K562 (cell line): Measurements from ENCODE around the gene CAV1. TPM values are rescaled to one million over a fixed set of nuclear protein-coding genes. Genes with fewer than 3 reads are reported as not detected.

Source experiments
- BCL6 ChIP-seq: fragments of 250-450 bp; sonication (Bioruptor Pico); IDR thresholded peaks from 2 replicates; pipeline ENCODE4 v1.4.0; 2020
- BRF2 ChIP-seq: IDR thresholded peaks from 3 replicates; pipeline ENCODE4 v1.6.1; 2011; ENCODE audit warnings: borderline replicate concordance, mild to moderate bottlenecking; ENCODE audit not compliant: insufficient read length, insufficient read depth
- CEBPG ChIP-seq, 3 experiments: fragments of 200-800 bp in 1 of 3; sonication (Bioruptor generic) in 1 of 3; sonication (generic) in 1 of 3; formaldehyde crosslinking in 1 of 3; IDR thresholded peaks in 2 of 3; conservative IDR thresholded peaks in 1 of 3; 2 replicates each; pipeline versions ENCODE4 v1.6.1 to v1.8.0; 2016 to 2022; ENCODE audit warnings: missing compliant biosample characterization in 2 of 3, missing genetic modification characterization in 2 of 3, mild to moderate bottlenecking in 1 of 3, missing genetic modification reagents in 1 of 3
- COPS2 ChIP-seq: fragments of 450-650 bp; conservative IDR thresholded peaks from 2 replicates; pipeline ENCODE4 v1.6.1; 2016; ENCODE audit warnings: mild to moderate bottlenecking, moderate library complexity
- DACH1 ChIP-seq: fragments of 450-650 bp; IDR thresholded peaks from 2 replicates; pipeline ENCODE4 v1.6.1; 2018; ENCODE audit not compliant: partially characterized antibody
- E2F5 ChIP-seq: sonication (generic); formaldehyde crosslinking; IDR thresholded peaks from 2 replicates; pipeline ENCODE4 v1.8.0; 2022; ENCODE audit warnings: mild to moderate bottlenecking, missing genetic modification reagents
- ESRRB ChIP-seq: fragments of 250-450 bp; sonication (Bioruptor Pico); IDR thresholded peaks from 2 replicates; pipeline ENCODE4 v1.5.0; 2020; ENCODE audit warnings: mild to moderate bottlenecking, moderate library complexity, borderline replicate concordance
- FOXK2 ChIP-seq, 2 experiments: fragments of 450-650 bp; IDR thresholded peaks in 1 of 2; conservative IDR thresholded peaks in 1 of 2; 2 replicates each; pipeline ENCODE4 v1.6.1; 2016; ENCODE audit warnings: low read depth in 2 of 2, mild to moderate bottlenecking in 1 of 2
- MYNN ChIP-seq, 2 experiments: sonication (generic); formaldehyde crosslinking in 1 of 2; IDR thresholded peaks; 2 replicates each; pipeline versions ENCODE4 v1.5.0 to v1.6.1; 2016 to 2020; ENCODE audit warnings: antibody characterized with exemption in 1 of 2, missing genetic modification reagents in 1 of 2
- RBM22 ChIP-seq: fragments of 200-400 bp; formaldehyde crosslinking; IDR thresholded peaks from 2 replicates; pipeline ENCODE4 v1.6.1; 2018; ENCODE audit warnings: low read length, low read depth; ENCODE audit not compliant: poor library complexity, severe bottlenecking
- RBM34 ChIP-seq: fragments of 200-400 bp; formaldehyde crosslinking; IDR thresholded peaks from 2 replicates; pipeline ENCODE4 v1.6.1; 2018; ENCODE audit warnings: low read length, borderline replicate concordance; ENCODE audit not compliant: insufficient read depth
- SAP30 ChIP-seq: fragments of 200-600 bp; sonication (generic); IDR thresholded peaks from 2 replicates; pipeline ENCODE4 v1.6.1; 2012; ENCODE audit warnings: borderline replicate concordance, low read depth, mild to moderate bottlenecking, moderate library complexity, low read length, control low read depth, inconsistent platforms; ENCODE audit not compliant: insufficient read depth, poor library complexity, severe bottlenecking
- STAT6 ChIP-seq: sonication (generic); formaldehyde crosslinking; IDR thresholded peaks from 2 replicates; pipeline ENCODE4 v1.8.1; 2023; ENCODE audit warnings: mild to moderate bottlenecking, missing genetic modification reagents
- ZC3H4 ChIP-seq: sonication (generic); formaldehyde crosslinking; IDR thresholded peaks from 2 replicates; pipeline ENCODE4 v1.9.0; 2021; ENCODE audit warnings: missing genetic modification reagents, borderline replicate concordance
- ZFP30 ChIP-seq: fragments of 250-450 bp; sonication (Bioruptor Pico); IDR thresholded peaks from 2 replicates; pipeline ENCODE4 v1.8.0; 2022; ENCODE audit warnings: moderate library complexity, mild to moderate bottlenecking, inconsistent platforms, borderline replicate concordance
- ZNF639 ChIP-seq, 2 experiments: fragments of 200-800 bp in 1 of 2; sonication (Bioruptor generic) in 1 of 2; sonication (generic) in 1 of 2; formaldehyde crosslinking in 1 of 2; IDR thresholded peaks in 1 of 2; conservative IDR thresholded peaks in 1 of 2; 2 replicates each; pipeline versions ENCODE4 v1.5.0 to v1.6.1; 2016 to 2020; ENCODE audit warnings: missing compliant biosample characterization in 1 of 2, missing genetic modification characterization in 1 of 2, missing genetic modification reagents in 1 of 2
- ZNF717 ChIP-seq: fragments of 250-450 bp; sonication (Bioruptor Pico); IDR thresholded peaks from 2 replicates; pipeline ENCODE4 v1.5.0; 2021
- polyA plus RNA-seq, 8 experiments: library from polyadenylated mRNA; depleted of rRNA in 4 of 8; stranded (reverse) in 5 of 8; unstranded in 3 of 8; fragments of >200 nt; fragmentation: Nextera tagmentation in 2 of 8; fragmentation: Illumina TruSeq in 1 of 8; extraction: Ambion mirVana in 2 of 8; extraction: Trizol in 1 of 8; gene quantifications; 2 replicates each; pipeline versions ENCODE4 v1.2.1 to v1.2.3, GENCODE V29; 2011 to 2014; ENCODE audit warnings: inconsistent platforms in 1 of 8, missing spikeins in 1 of 8
- total RNA-seq, 7 experiments: library from RNA; depleted of rRNA in 6 of 7; stranded (reverse); fragments of >200 nt in 6 of 7; fragmentation: Illumina TruSeq in 2 of 7; extraction: Trizol in 2 of 7; gene quantifications; 2 replicates each; pipeline versions ENCODE4 v1.2.1 to v1.2.3, GENCODE V29; 2011 to 2021; ENCODE audit warnings: low replicate concordance in 1 of 7

Gene CAV1
- total and polyA plus RNA-seq, 9 of the 15 experiments (the other 6 are each of a cell fraction or from before 2014, with no cell fraction given): 0.08 to 1.5 (median 0.63) TPM

- peak; percentile 86; the same call in 1 of the 2 replicates for TF ChIP-seq STAT6 (CRISPR knock-in tag)
- no peak for TF ChIP-seq BRF2
- no peak for TF ChIP-seq ZC3H4 (CRISPR knock-in tag)
- TF ChIP-seq MYNN (IDR thresholded peaks at IDR 0.05): peak; percentile 88
- no peak for TF ChIP-seq MYNN (CRISPR knock-in tag; IDR thresholded peaks at IDR 0.05)
- TF ChIP-seq RBM34: no peak
- no peak for TF ChIP-seq CEBPG (CRISPR knock-in tag; IDR thresholded peaks at IDR 0.05)
- peak; percentile 61 to 75 for TF ChIP-seq CEBPG (tag; conservative IDR thresholded peaks at IDR 0.05 in 1 of 2, IDR thresholded peaks at IDR 0.05 in 1 of 2)
- TF ChIP-seq FOXK2 (conservative IDR thresholded peaks at IDR 0.05 in 1 of 2, IDR thresholded peaks at IDR 0.05 in 1 of 2; ENCODE audit: low read depth in 2 of 2): no peak
- no peak for TF ChIP-seq ZFP30 (CRISPR knock-in tag)
- TF ChIP-seq BCL6 (CRISPR knock-in tag): no peak
- TF ChIP-seq RBM22: no peak
- TF ChIP-seq COPS2: no peak
- TF ChIP-seq ZNF639 (CRISPR knock-in tag; conservative IDR thresholded peaks at IDR 0.05 in 1 of 2, IDR thresholded peaks at IDR 0.05 in 1 of 2): no peak
- peak; percentile 35 for TF ChIP-seq DACH1
- no peak for TF ChIP-seq SAP30
- TF ChIP-seq ZNF717 (CRISPR knock-in tag): no peak
- TF ChIP-seq ESRRB: no peak
- TF ChIP-seq E2F5: no peak
These were observed 23.2 kb upstream of the CAV1 start (continued) for GRCh38 chr7:116501425-116502167.
